DOHH2 (cell line): ENCODE data around the gene TP53BP2.

Experiments
- CTCF ChIP-seq: fragments of 200-600 bp; sonication (generic); IDR thresholded peaks from one replicate; pipeline ENCODE4 v1.5.1; 2014; ENCODE audit warnings: antibody characterized with exemption, mild to moderate bottlenecking, low read depth, low read length; ENCODE audit not compliant: poor library complexity, severe bottlenecking
- EZH2phosphoT487 ChIP-seq: fragments of 200-600 bp; sonication (generic); IDR thresholded peaks from 2 replicates; pipeline ENCODE4 v1.6.1; 2017; ENCODE audit warnings: borderline replicate concordance, mild to moderate bottlenecking, antibody characterized with exemption, low read length, moderate library complexity, mixed read lengths

- TF ChIP-seq CTCF (no peak), EZH2phosphoT487 (no peak)
These were observed 3.0 kb downstream of the TP53BP2 start for GRCh38 chr1:223842784-223843183.
